PC-3 (cell line): ENCODE measurements around the gene BDKRB1. TPM values are rescaled to one million over a fixed set of nuclear protein-coding genes. Genes with fewer than 3 reads are reported as not detected.

Experiments
- ATAC-seq: fragments of 200-7000 bp; cut with Tn5 transposase; 2 replicates; pipeline ENCODE4 v1.9.1; 2020; ENCODE audit warnings: mild to moderate bottlenecking, moderate library complexity
- BruUV-seq: library from RNA; stranded (reverse); fragments of 400-500 nt; replicated peaks from 2 replicates; lab custom pipeline; 2021; lab: Mats Ljungman, UMichigan
- CTCF ChIA-PET: fragments of 300-600 bp; sonication (Branson Sonifier 250); formaldehyde crosslinking; loops from one replicate; lab custom pipeline; 2022; ENCODE audit warnings: antibody characterized with exemption; lab: Charles Lee
- POLR2A ChIA-PET: fragments of 300-600 bp; sonication (Branson Sonifier 250); formaldehyde crosslinking; loops from one replicate; lab custom pipeline; 2022; ENCODE audit warnings: antibody characterized with exemption; ENCODE audit not compliant: unreplicated experiment; lab: Charles Lee
- DNase-seq: peaks from one replicate; pipeline ENCODE4 v3.0.0-alpha.2; 2015
- H2AFZ ChIP-seq: fragments of 300-600 bp; sonication (generic); 2 replicates; pipeline ENCODE4 v1.6.0; 2016; ENCODE audit warnings: antibody characterized with exemption, low read length
- H3F3A ChIP-seq: fragments of 300-600 bp; sonication (generic); one replicate; pipeline ENCODE4 v1.6.0; 2017; ENCODE audit warnings: antibody characterized with exemption, low read length, control low read depth, mild to moderate bottlenecking; ENCODE audit not compliant: unreplicated experiment
- H3K27ac ChIP-seq: fragments of 300-600 bp; sonication (generic); 2 replicates; pipeline ENCODE4 v1.5.1; 2016; ENCODE audit warnings: mild to moderate bottlenecking, low read length
- H3K27me3 ChIP-seq: fragments of 300-600 bp; sonication (generic); 2 replicates; pipeline ENCODE4 v1.6.1; 2016; ENCODE audit warnings: low read length, mixed read lengths
- H3K36me3 ChIP-seq: fragments of 300-600 bp; sonication (generic); 2 replicates; pipeline ENCODE4 v1.6.1; 2016; ENCODE audit warnings: low read depth, mixed run types, low read length, mixed read lengths
- H3K4me1 ChIP-seq: fragments of 300-600 bp; sonication (generic); 2 replicates; pipeline ENCODE4 v1.5.1; 2016; ENCODE audit warnings: low read length; ENCODE audit not compliant: insufficient read depth
- H3K4me2 ChIP-seq: fragments of 300-600 bp; sonication (generic); 2 replicates; pipeline ENCODE4 v1.6.0; 2016; ENCODE audit warnings: low read length
- H3K4me3 ChIP-seq: fragments of 300-600 bp; sonication (generic); 2 replicates; pipeline ENCODE4 v1.5.1; 2016; ENCODE audit warnings: mild to moderate bottlenecking, low read length, mixed read lengths
- H3K79me2 ChIP-seq: fragments of 300-600 bp; sonication (generic); 2 replicates; pipeline ENCODE4 v1.6.1; 2017; ENCODE audit warnings: low read length, mixed read lengths
- H3K9ac ChIP-seq: fragments of 300-600 bp; sonication (generic); 2 replicates; pipeline ENCODE4 v1.6.0; 2016; ENCODE audit warnings: mild to moderate bottlenecking, low read length
- H3K9me2 ChIP-seq: fragments of 300-600 bp; sonication (generic); replicated peaks from 2 replicates; pipeline ENCODE4 v1.6.1; 2016; ENCODE audit warnings: mixed run types, low read length, mixed read lengths
- H3K9me3 ChIP-seq: fragments of 300-600 bp; sonication (generic); 2 replicates; pipeline ENCODE4 v1.6.1; 2016; ENCODE audit warnings: low read length, mixed read lengths
- H4K20me1 ChIP-seq: fragments of 300-600 bp; sonication (generic); 2 replicates; pipeline ENCODE4 v1.6.1; 2016; ENCODE audit warnings: low read length, mixed read lengths
- CTCF ChIP-seq: fragments of 300-600 bp; sonication (generic); conservative IDR thresholded peaks from 2 replicates; pipeline ENCODE4 v1.5.1; 2017; ENCODE audit warnings: antibody characterized with exemption, low read depth, mild to moderate bottlenecking, low read length
- EZH2 ChIP-seq: fragments of 300-600 bp; sonication (generic); IDR thresholded peaks from one replicate; pipeline ENCODE4 v1.6.1; 2017; ENCODE audit warnings: antibody characterized with exemption, mild to moderate bottlenecking, low read length; ENCODE audit not compliant: unreplicated experiment
- EZH2phosphoT487 ChIP-seq: fragments of 300-600 bp; sonication (generic); IDR thresholded peaks from 2 replicates; pipeline ENCODE4 v1.6.1; 2018; ENCODE audit warnings: mild to moderate bottlenecking, antibody characterized with exemption, low read length, borderline replicate concordance
- intact Hi-C: fragments of 100-400 bp; cut with micrococcal nuclease; formaldehyde crosslinking; loops from 2 replicates; pipeline ENCODE4 v1.9.0; 2023
- total RNA-seq: library from RNA; depleted of rRNA; stranded (reverse); fragments of >200 nt; gene quantifications from 2 replicates; pipeline ENCODE4 v1.2.3, GENCODE V29; 2014

The BDKRB1 gene
- total RNA-seq, 1 experiment from 2014 or later = 0.69 TPM

GRCh38 chr14:96257900-96258299, 1.9 kb downstream of the BDKRB1 start:
- Histone ChIP-seq H3K27me3 (peaks cover 17% of the 10 kb centered on the region), H3K9me2 (no peaks in the 10 kb centered on the region), H3K4me3 (no peak overlapping the region), H3K4me2 (no peak overlapping the region), H3K27ac (no peak overlapping the region), H3K36me3 (no peaks in the 10 kb centered on the region), H2AFZ (no peak overlapping the region), H3F3A (no peaks in the 10 kb centered on the region), H4K20me1 (no peaks in the 10 kb centered on the region), H3K9me3 (no peaks in the 10 kb centered on the region), H3K9ac (no peak overlapping the region), H3K79me2 (no peaks in the 10 kb centered on the region), H3K4me1 (0 out of 2 replicates have a peak, but pooled peaks cover 6% of the 10 kb centered on the region)
- BruUV-seq = no TSS peak
- TF ChIP-seq EZH2 = no peak
- no peak for TF ChIP-seq CTCF
- no peak for TF ChIP-seq EZH2phosphoT487
- DNase-seq = no peak
- intact Hi-C loops = no loop called here
- no peak for ATAC-seq
- ChIA-PET CTCF (no interaction called here), POLR2A (no interaction called here)

GRCh38 chr14:96260341-96260821, 4.4 kb downstream of the BDKRB1 start:
- H3K36me3 ChIP-seq = no peaks in the 10 kb centered on the region
- no TSS peak for BruUV-seq
- no peak overlapping the region for H3K4me3 ChIP-seq
- H3K4me2 ChIP-seq = no peak overlapping the region
- peak; percentile 66 for ATAC-seq
- H3K79me2 ChIP-seq = no peaks in the 10 kb centered on the region
- no peaks in the 10 kb centered on the region for H4K20me1 ChIP-seq
- CTCF ChIA-PET = interaction anchor here (0.6 kb wide), 1 partner anchor 160 kb away, joined by 3 read pairs; no protein-coding TSS in a partner anchor
- peak; percentile 59 for DNase-seq
- peaks cover 13% of the 10 kb centered on the region for H3K27me3 ChIP-seq
- peak overlapping the region; percentile 16 for H3K27ac ChIP-seq
- no peaks in the 10 kb centered on the region for H3K9me3 ChIP-seq
- no peak overlapping the region for H3K9ac ChIP-seq
- POLR2A ChIA-PET = no interaction called here
- H3K4me1 ChIP-seq = no peaks in the 10 kb centered on the region; the same call in 1 of the 2 replicates
- TF ChIP-seq EZH2 (no peak), CTCF (no peak), EZH2phosphoT487 (no peak)
- no peaks in the 10 kb centered on the region for H3K9me2 ChIP-seq
- intact Hi-C loops = no loop called here
- H3F3A ChIP-seq = no peaks in the 10 kb centered on the region
- no peak overlapping the region for H2AFZ ChIP-seq

- H3K27ac ChIP-seq = peak overlapping the region; percentile 16
- H3K9me2 ChIP-seq = no peaks in the 10 kb centered on the region
These were observed 5.0 kb downstream of the BDKRB1 start for GRCh38 chr14:96261053-96261452.

More at GRCh38 chr14:96261053-96261452, 5.0 kb downstream of the BDKRB1 start:
- H3K9me3 ChIP-seq = no peaks in the 10 kb centered on the region
- H2AFZ ChIP-seq = no peak overlapping the region
- no peak overlapping the region for H3K9ac ChIP-seq
- H3K36me3 ChIP-seq = no peaks in the 10 kb centered on the region
- ATAC-seq (peak; percentile 31; the same call in 1 of the 2 replicates), DNase-seq (no peak)
- TF ChIP-seq CTCF (no peak), EZH2phosphoT487 (no peak), EZH2 (no peak)
- no peaks in the 10 kb centered on the region for H4K20me1 ChIP-seq
- intact Hi-C loops = no loop called here
- peaks cover 7% of the 10 kb centered on the region; the same call in 1 of the 2 replicates for H3K27me3 ChIP-seq
- H3K4me3 ChIP-seq = no peak overlapping the region
- H3F3A ChIP-seq = no peaks in the 10 kb centered on the region
- no peaks in the 10 kb centered on the region for H3K79me2 ChIP-seq
- no TSS peak for BruUV-seq
- ChIA-PET CTCF (no interaction called here), POLR2A (no interaction called here)
- H3K4me1 ChIP-seq = no peaks in the 10 kb centered on the region; the same call in 1 of the 2 replicates
- no peak overlapping the region for H3K4me2 ChIP-seq
